Measurements from ENCODE around the gene ST3GAL5.

The ST3GAL5 gene

GRCh38 chr2:85803704-85804425 is 84.9 kb downstream of the ST3GAL5 start:
- DNase-seq: no peak

GRCh38 chr2:85802354-85803103 is 86.3 kb downstream of the ST3GAL5 start:
- no peak for DNase-seq

- DNase-seq: no peak
Measured at GRCh38 chr2:85801871-85802270, 86.9 kb downstream of the ST3GAL5 start.

GRCh38 chr2:85800586-85800985 is 88.2 kb downstream of the ST3GAL5 start:
- no peak for DNase-seq

GRCh38 chr2:85799215-85799956 is 89.4 kb downstream of the ST3GAL5 start:
- DNase-seq: no peak

- DNase-seq: no peak
Measured at GRCh38 chr2:85797921-85798320, 90.9 kb downstream of the ST3GAL5 start.

- no peak for DNase-seq
Measured at GRCh38 chr2:85797263-85797660, 91.5 kb downstream of the ST3GAL5 start.

- no peak for DNase-seq
Measured at GRCh38 chr2:85796341-85797262, 92.2 kb downstream of the ST3GAL5 start.

GRCh38 chr2:85796046-85796340 is 92.8 kb downstream of the ST3GAL5 start:
- DNase-seq: no peak

GRCh38 chr2:85795331-85796045 is 93.3 kb downstream of the ST3GAL5 start:
- no peak for DNase-seq

- DNase-seq: no peak
Measured at GRCh38 chr2:85794491-85795121, 94.2 kb downstream of the ST3GAL5 start.

- no peak for DNase-seq
Measured at GRCh38 chr2:85794038-85794441, 94.8 kb downstream of the ST3GAL5 start.

GRCh38 chr2:85793584-85793983 is 95.2 kb downstream of the ST3GAL5 start:
- DNase-seq: no peak

- DNase-seq: no peak
Measured at GRCh38 chr2:85792783-85793441, 95.9 kb downstream of the ST3GAL5 start.

- DNase-seq: no peak
Measured at GRCh38 chr2:85791704-85792565, 96.9 kb downstream of the ST3GAL5 start.

GRCh38 chr2:85790499-85791188 is 98.1 kb downstream of the ST3GAL5 start:
- DNase-seq: no peak

GRCh38 chr2:85790032-85790431 is 98.8 kb downstream of the ST3GAL5 start:
- DNase-seq: no peak

- DNase-seq: no peak
Measured at GRCh38 chr2:85789271-85789670, 99.5 kb downstream of the ST3GAL5 start.

GRCh38 chr2:85788603-85789002 is 100.2 kb downstream of the ST3GAL5 start:
- no peak for DNase-seq

- no peak for DNase-seq
Measured at GRCh38 chr2:85787981-85788340, 100.8 kb downstream of the ST3GAL5 start.
